Measurements from ENCODE around the gene TMEM120B.

The TMEM120B gene

GRCh38 chr12:121724925-121725324 is 12.4 kb downstream of the TMEM120B start:
- no peak for TF ChIP-seq ZNF48 (tag by site-specific recombination; IDR thresholded peaks at IDR 0.05)
- TF ChIP-seq ZNF112 (tag by site-specific recombination; IDR thresholded peaks at IDR 0.05) = no peak
- no peak for TF ChIP-seq PATZ1 (tag by site-specific recombination; IDR thresholded peaks at IDR 0.05)
- TF ChIP-seq ZNF239 (tag by site-specific recombination; IDR thresholded peaks at IDR 0.05) = no peak
- no peak for TF ChIP-seq ZNF701 (tag by site-specific recombination; IDR thresholded peaks at IDR 0.05)
- TF ChIP-seq ZNF548 (tag by site-specific recombination; IDR thresholded peaks at IDR 0.05) = no peak
- TF ChIP-seq ZSCAN5A (tag by site-specific recombination; IDR thresholded peaks at IDR 0.05) = no peak
- TF ChIP-seq ZNF830 (tag by site-specific recombination; IDR thresholded peaks at IDR 0.05; ENCODE audit: low read depth) = no peak
- TF ChIP-seq ZNF707 (tag by site-specific recombination; IDR thresholded peaks at IDR 0.05) = no peak
- peak; percentile 67 for TF ChIP-seq GLIS1 (tag by site-specific recombination; IDR thresholded peaks at IDR 0.05)
- TF ChIP-seq OSR2 (tag by site-specific recombination; IDR thresholded peaks at IDR 0.05) = no peak
- 0 out of 2 replicates have a peak, but pooled peaks have one; percentile 38 for TF ChIP-seq ZNF600 (tag by site-specific recombination; IDR thresholded peaks at IDR 0.05)
- CTCF ChIA-PET = interaction anchor here (0.7 kb wide), 2 partner anchors 27 to 194 kb away, joined by 3 read pairs; no protein-coding TSS in a partner anchor
- Histone ChIP-seq H3K4me3 (ENCODE audit: low read depth, low read length) (no peak overlapping the region), H3K9me3 (ENCODE audit: control insufficient read depth, insufficient read depth, low read depth, low read length) (no peaks in the 10 kb centered on the region), H3K36me3 (ENCODE audit: control insufficient read depth in 2 of 2, insufficient read depth in 1 of 2, low read length in 2 of 2) (peaks cover 0 to 4% of the 10 kb centered on the region in 2 experiments; a peak in 2 of 3 replicates), H3K4me1 (ENCODE audit: control insufficient read depth, insufficient read depth, low read length) (no peaks in the 10 kb centered on the region), H3K27ac (ENCODE audit: extremely low read depth, low read depth, low read length) (no peak overlapping the region)
- POLR2A ChIA-PET = no interaction called here

GRCh38 chr12:121725423-121725822 is 12.9 kb downstream of the TMEM120B start:
- CTCF ChIA-PET = interaction anchor here (0.7 kb wide), 1 partner anchor 193 kb away, joined by 3 read pairs; no protein-coding TSS in a partner anchor
- TF ChIP-seq ZNF341 (tag by site-specific recombination; IDR thresholded peaks at IDR 0.05; ENCODE audit: low read depth) (no peak), ZNF366 (tag by site-specific recombination; conservative IDR thresholded peaks at IDR 0.05) (no peak), ZNF48 (tag by site-specific recombination; IDR thresholded peaks at IDR 0.05) (no peak), KLF9 (tag by site-specific recombination; IDR thresholded peaks at IDR 0.05; ENCODE audit: low read depth) (no peak), REPIN1 (tag by site-specific recombination; IDR thresholded peaks at IDR 0.05; ENCODE audit: low read depth) (no peak), ZNF488 (tag by site-specific recombination; IDR thresholded peaks at IDR 0.05) (no peak), SCRT1 (tag by site-specific recombination; IDR thresholded peaks at IDR 0.05; ENCODE audit: borderline replicate concordance) (no peak), REST (tag by site-specific recombination; IDR thresholded peaks at IDR 0.05) (no peak), ZNF416 (tag by site-specific recombination; IDR thresholded peaks at IDR 0.05) (no peak), ZNF785 (tag by site-specific recombination; IDR thresholded peaks at IDR 0.05) (no peak)
- TF ChIP-seq, protein P1, sequence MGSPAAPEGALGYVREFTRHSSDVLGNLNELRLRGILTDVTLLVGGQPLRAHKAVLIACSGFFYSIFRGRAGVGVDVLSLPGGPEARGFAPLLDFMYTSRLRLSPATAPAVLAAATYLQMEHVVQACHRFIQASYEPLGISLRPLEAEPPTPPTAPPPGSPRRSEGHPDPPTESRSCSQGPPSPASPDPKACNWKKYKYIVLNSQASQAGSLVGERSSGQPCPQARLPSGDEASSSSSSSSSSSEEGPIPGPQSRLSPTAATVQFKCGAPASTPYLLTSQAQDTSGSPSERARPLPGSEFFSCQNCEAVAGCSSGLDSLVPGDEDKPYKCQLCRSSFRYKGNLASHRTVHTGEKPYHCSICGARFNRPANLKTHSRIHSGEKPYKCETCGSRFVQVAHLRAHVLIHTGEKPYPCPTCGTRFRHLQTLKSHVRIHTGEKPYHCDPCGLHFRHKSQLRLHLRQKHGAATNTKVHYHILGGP (tag by site-specific recombination; IDR thresholded peaks at IDR 0.05) = no peak
- POLR2A ChIA-PET = no interaction called here
- Histone ChIP-seq H3K9me3 (ENCODE audit: control insufficient read depth, insufficient read depth, low read depth, low read length) (no peaks in the 10 kb centered on the region), H3K4me1 (ENCODE audit: control insufficient read depth, insufficient read depth, low read length) (no peaks in the 10 kb centered on the region), H3K36me3 (ENCODE audit: control insufficient read depth in 2 of 2, insufficient read depth in 1 of 2, low read length in 2 of 2) (peaks cover 0 to 4% of the 10 kb centered on the region in 2 experiments; a peak in 2 of 3 replicates), H3K4me3 (ENCODE audit: low read depth, low read length) (no peak overlapping the region), H3K27ac (ENCODE audit: extremely low read depth, low read depth, low read length) (no peak overlapping the region)

Measured in HEK293 (cell line).